Measurements from ENCODE around the gene TSHZ2. TPM values are rescaled to one million over a fixed set of nuclear protein-coding genes. Genes with fewer than 3 reads are reported as not detected.

Gene TSHZ2
- total RNA-seq, 1 donor from 2014 or later: 1.6 TPM

GRCh38 chr20:53394433-53394832, 422.3 kb downstream of the TSHZ2 start:
- no peak for TF ChIP-seq CTCF (IDR thresholded peaks at IDR 0.05; ENCODE audit: insufficient read depth, low read length, severe bottlenecking)
- DNase-seq (ENCODE audit: low read depth) (no peak), FAIRE-seq (no peak)
- no peak overlapping the region for H3K4me3 ChIP-seq (ENCODE audit: low read depth, low read length)
- H3K27me3 ChIP-seq (ENCODE audit: control insufficient read depth, insufficient read depth, low read length): no peaks in the 10 kb centered on the region
- no peaks in the 10 kb centered on the region for H3K36me3 ChIP-seq (ENCODE audit: control insufficient read depth, insufficient read depth, low read length)

DNA sequence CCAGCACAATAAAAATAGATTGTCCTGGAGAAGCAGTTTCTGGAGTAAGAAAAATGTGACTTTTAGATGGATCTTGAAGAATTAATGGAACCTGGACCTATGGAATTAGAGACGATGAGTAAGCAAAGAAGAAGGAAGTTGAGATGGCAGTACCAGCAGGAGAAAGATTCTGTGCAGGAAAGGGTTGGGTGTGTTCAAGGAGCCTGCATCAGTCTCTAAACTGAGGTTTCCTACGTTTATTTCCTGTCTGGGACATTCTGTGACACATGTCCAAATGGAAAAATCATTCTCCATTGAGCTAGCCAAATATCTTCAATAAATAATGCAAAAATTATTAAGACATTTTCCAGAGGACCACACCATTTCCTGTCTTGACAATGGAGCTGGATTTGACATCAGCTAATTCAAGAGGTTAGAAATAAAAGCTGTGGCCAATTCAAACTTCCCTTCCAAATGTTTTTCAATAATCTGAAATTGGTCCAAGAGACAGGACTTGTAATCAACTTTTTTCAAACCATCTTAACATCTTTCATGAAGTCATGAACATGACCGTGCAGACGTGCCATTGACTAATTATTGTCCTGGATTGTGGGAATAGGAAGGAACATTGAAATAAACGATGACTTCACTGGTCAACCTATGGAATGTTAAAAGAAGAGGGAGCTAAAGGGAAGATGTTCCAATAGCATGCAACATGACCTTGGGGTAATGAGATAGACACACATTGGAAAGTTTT, 423.2 kb downstream of the TSHZ2 start:
- no peak for TF ChIP-seq CTCF (IDR thresholded peaks at IDR 0.05; ENCODE audit: insufficient read depth, low read length, severe bottlenecking)
- no peaks in the 10 kb centered on the region for H3K27me3 ChIP-seq (ENCODE audit: control insufficient read depth, insufficient read depth, low read length)

GRCh38 chr20:53399083-53399482, 426.9 kb downstream of the TSHZ2 start:
- H3K4me3 ChIP-seq (ENCODE audit: low read depth, low read length): no peak overlapping the region
- DNase-seq (ENCODE audit: low read depth): no peak
- no peaks in the 10 kb centered on the region for H3K36me3 ChIP-seq (ENCODE audit: control insufficient read depth, insufficient read depth, low read length)
- FAIRE-seq: no peak
- no peaks in the 10 kb centered on the region for H3K27me3 ChIP-seq (ENCODE audit: control insufficient read depth, insufficient read depth, low read length)
- TF ChIP-seq CTCF (IDR thresholded peaks at IDR 0.05; ENCODE audit: insufficient read depth, low read length, severe bottlenecking): no peak

More for the DNA sequence above, 423.2 kb downstream of the TSHZ2 start:
- Histone ChIP-seq H3K4me3 (ENCODE audit: low read depth, low read length) (no peak overlapping the region), H3K36me3 (ENCODE audit: control insufficient read depth, insufficient read depth, low read length) (no peaks in the 10 kb centered on the region)
- FAIRE-seq (no peak), DNase-seq (ENCODE audit: low read depth) (no peak)

GRCh38 chr20:53399592-53400335, 427.6 kb downstream of the TSHZ2 start:
- Histone ChIP-seq H3K27me3 (ENCODE audit: control insufficient read depth, insufficient read depth, low read length) (no peaks in the 10 kb centered on the region), H3K4me3 (ENCODE audit: low read depth, low read length) (no peak overlapping the region), H3K36me3 (ENCODE audit: control insufficient read depth, insufficient read depth, low read length) (no peaks in the 10 kb centered on the region)
- DNase-seq (ENCODE audit: low read depth): no peak
- FAIRE-seq: no peak
- TF ChIP-seq CTCF (IDR thresholded peaks at IDR 0.05; ENCODE audit: insufficient read depth, low read length, severe bottlenecking): no peak

DNA sequence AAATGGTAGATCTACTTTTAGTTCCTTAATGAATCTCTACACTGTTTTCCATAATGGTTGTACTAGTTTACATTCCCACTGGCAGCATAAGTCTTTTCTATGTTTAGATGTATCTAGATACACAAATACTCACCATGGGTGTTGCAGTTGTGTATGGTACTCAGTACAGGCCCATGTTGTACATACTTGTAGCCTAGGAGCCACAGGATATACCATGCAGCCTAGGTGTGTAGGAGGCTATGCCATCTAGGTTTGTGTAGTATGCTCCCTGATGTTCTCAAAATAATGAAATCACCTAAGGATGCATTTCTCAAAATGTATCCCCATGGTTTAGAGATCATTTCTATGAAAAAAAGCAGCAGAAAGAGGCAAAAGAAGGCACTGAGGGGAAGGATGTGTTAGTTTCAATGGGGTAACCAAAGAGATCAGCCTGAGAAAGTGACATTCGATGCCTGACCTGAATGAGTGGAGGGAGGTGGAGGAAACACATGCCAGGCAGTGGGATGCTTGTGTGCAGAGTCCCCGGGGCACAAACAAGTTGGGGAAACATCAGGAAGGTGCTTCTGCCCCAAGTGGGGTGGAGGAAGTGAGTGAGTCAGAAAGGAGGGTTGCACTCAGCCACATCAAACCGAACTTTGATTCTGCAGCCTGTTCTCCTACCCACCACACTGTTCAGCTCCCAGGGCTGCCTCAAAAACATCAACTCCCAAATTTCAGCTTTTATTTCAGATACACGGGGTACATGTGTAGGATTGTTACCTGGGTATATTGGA, 430.3 kb downstream of the TSHZ2 start:
- FAIRE-seq (no peak), DNase-seq (ENCODE audit: low read depth) (no peak)
- no peak for TF ChIP-seq CTCF (IDR thresholded peaks at IDR 0.05; ENCODE audit: insufficient read depth, low read length, severe bottlenecking)
- Histone ChIP-seq H3K27me3 (ENCODE audit: control insufficient read depth, insufficient read depth, low read length) (no peaks in the 10 kb centered on the region), H3K36me3 (ENCODE audit: control insufficient read depth, insufficient read depth, low read length) (no peaks in the 10 kb centered on the region), H3K4me3 (ENCODE audit: low read depth, low read length) (no peak overlapping the region)
